ENCODE measurements around the gene PTPRN2. TPM values are rescaled to one million over a fixed set of nuclear protein-coding genes. Genes with fewer than 3 reads are reported as not detected.

Gene PTPRN2
- total and polyA plus RNA-seq, 9 of the 15 experiments (the other 6 are each of a cell fraction or from before 2014, with no cell fraction given): not detected

GRCh38 chr7:158620839-158621441 is 33.3 kb upstream of the PTPRN2 start:
- no peaks in the 10 kb centered on the region; the same call in 1 of the 3 replicates for H3K79me2 ChIP-seq (ENCODE audit: control insufficient read depth, insufficient read depth, low read length)
- no peak overlapping the region for H3K9ac ChIP-seq (ENCODE audit: insufficient read depth in 1 of 2, low read depth in 2 of 2, low read length in 2 of 2)
- DNase-seq (ENCODE audit: extremely low read depth in 1 of 4, low spot score in 3 of 4) (no peak), ATAC-seq (no peak), FAIRE-seq (no peak)
- H4K20me1 ChIP-seq (replicated peaks; ENCODE audit: control insufficient read depth, insufficient read depth, low read length): no peaks in the 10 kb centered on the region
- CTCF ChIA-PET (ENCODE audit: low intra/inter-chr PET ratio): no interaction called here
- no peak overlapping the region for H2AFZ ChIP-seq (ENCODE audit: low read depth, low read length)
- 88% methylated on average over 6 of the region's 6 CpGs for WGBS (ENCODE audit: insufficient coverage, low coverage, missing lambda C conversion rate)
- POLR2A ChIA-PET: no interaction called here
- H3K27ac ChIP-seq (ENCODE audit: extremely low read depth, low read depth, low read length): no peak overlapping the region
- TF ChIP-seq SMARCB1 (IDR thresholded peaks at IDR 0.05; ENCODE audit: insufficient read length, low read depth) (no peak), TFE3 (CRISPR knock-in tag; IDR thresholded peaks at IDR 0.05) (peak; percentile 14; the same call in 1 of the 2 replicates)
- no peaks in the 10 kb centered on the region for H3K9me3 ChIP-seq (replicated peaks; ENCODE audit: control insufficient read depth, insufficient read depth, low read depth, low read length)
- H3K4me1 ChIP-seq (replicated peaks in 1 of 2; ENCODE audit: control insufficient read depth in 2 of 2, insufficient read depth in 2 of 2, low read length in 2 of 2): peaks cover 14 to 18% of the 10 kb centered on the region in 2 experiments
- in situ Hi-C loops (cut with MboI) (no loop called here), intact Hi-C loops (cut with micrococcal nuclease) (no loop called here)
- H3K4me3 ChIP-seq: no peak overlapping the region
- no peaks in the 10 kb centered on the region for H3K27me3 ChIP-seq (ENCODE audit: control insufficient read depth in 2 of 2, insufficient read depth in 2 of 2, low read length in 2 of 2)
- peaks cover 42% of the 10 kb centered on the region; the same call in 2 of the 3 replicates for H3K36me3 ChIP-seq (ENCODE audit: control insufficient read depth, insufficient read depth, low read length)
- BruUV-seq (replicated peaks): no TSS peak
- no peaks in the 10 kb centered on the region for H3K9me1 ChIP-seq (ENCODE audit: control insufficient read depth, insufficient read depth, low read length)
- no peak overlapping the region for H3K4me2 ChIP-seq (ENCODE audit: insufficient read depth, low read length)

GRCh38 chr7:158620418-158620817 is 32.8 kb upstream of the PTPRN2 start:
- Histone ChIP-seq H3K79me2 (ENCODE audit: control insufficient read depth, insufficient read depth, low read length) (no peaks in the 10 kb centered on the region; the same call in 1 of the 3 replicates), H3K9me1 (ENCODE audit: control insufficient read depth, insufficient read depth, low read length) (no peaks in the 10 kb centered on the region), H3K27me3 (ENCODE audit: control insufficient read depth in 2 of 2, insufficient read depth in 2 of 2, low read length in 2 of 2) (no peaks in the 10 kb centered on the region), H3K36me3 (ENCODE audit: control insufficient read depth, insufficient read depth, low read length) (peaks cover 42% of the 10 kb centered on the region; the same call in 2 of the 3 replicates), H3K4me2 (ENCODE audit: insufficient read depth, low read length) (no peak overlapping the region), H3K27ac (ENCODE audit: extremely low read depth, low read depth, low read length) (no peak overlapping the region), H2AFZ (ENCODE audit: low read depth, low read length) (no peak overlapping the region), H3K4me3 (no peak overlapping the region), H3K9me3 (replicated peaks; ENCODE audit: control insufficient read depth, insufficient read depth, low read depth, low read length) (no peaks in the 10 kb centered on the region), H4K20me1 (replicated peaks; ENCODE audit: control insufficient read depth, insufficient read depth, low read length) (no peaks in the 10 kb centered on the region), H3K9ac (ENCODE audit: insufficient read depth in 1 of 2, low read depth in 2 of 2, low read length in 2 of 2) (no peak overlapping the region), H3K4me1 (replicated peaks in 1 of 2; ENCODE audit: control insufficient read depth in 2 of 2, insufficient read depth in 2 of 2, low read length in 2 of 2) (peaks cover 14 to 18% of the 10 kb centered on the region in 2 experiments)
- POLR2A ChIA-PET: no interaction called here
- ATAC-seq (no peak), FAIRE-seq (no peak), DNase-seq (ENCODE audit: extremely low read depth in 1 of 4, low spot score in 3 of 4) (no peak)
- intact Hi-C loops (cut with micrococcal nuclease): no loop called here
- CTCF ChIA-PET (ENCODE audit: low intra/inter-chr PET ratio): no interaction called here
- TF ChIP-seq MNT (conservative IDR thresholded peaks at IDR 0.05) (0 out of 4 replicates have a peak, but pooled peaks of 1 of the 2 experiments have one; percentile 15), ZNF146 (CRISPR knock-in tag; IDR thresholded peaks at IDR 0.05; ENCODE audit: unreplicated experiment) (no peak), RBM25 (IDR thresholded peaks at IDR 0.05; ENCODE audit: low read depth, low read length, severe bottlenecking) (peak; percentile 74)
- BruUV-seq (replicated peaks): no TSS peak
- WGBS (ENCODE audit: insufficient coverage, low coverage, missing lambda C conversion rate): 91% methylated on average over 5 of the region's 5 CpGs
- in situ Hi-C loops (cut with MboI): no loop called here
